ENCODE measurements around the gene ELL. TPM values are rescaled to one million over a fixed set of nuclear protein-coding genes. Genes with fewer than 3 reads are reported as not detected.

Gene ELL
- total RNA-seq, 6 donors from 2014 or later: 19.8 to 66.0 (median 22.4) TPM

- H3K36me3 ChIP-seq: no peaks in the 10 kb centered on the region
- H3K4me1 ChIP-seq: peaks cover 31 to 45% (median 35%) of the 10 kb centered on the region in 4 donors
- 9 to 11% methylated on average over 20 to 22 of the region's 22 CpGs for WGBS, 2 donors
- peak overlapping the region; percentile 69 to 85 (median 83) for H3K4me3 ChIP-seq
- H3K27me3 ChIP-seq: no peaks in the 10 kb centered on the region
- ATAC-seq (ENCODE audit: low FRiP score in 2 of 2): peak; percentile 3 to 8
- H3K9me3 ChIP-seq: no peaks in the 10 kb centered on the region
- peak in 1 of 2 donors; percentile 21 for TF ChIP-seq POLR2AphosphoS5 (IDR thresholded peaks at IDR 0.05)
- TF ChIP-seq CTCF (IDR thresholded peaks at IDR 0.05): peak; percentile 64 to 73 (median 66)
- TF ChIP-seq POLR2A (IDR thresholded peaks at IDR 0.05): no peak
- no peak for TF ChIP-seq EP300 (IDR thresholded peaks at IDR 0.05)
- peak overlapping the region; percentile 97 to 99 (median 98) for H3K27ac ChIP-seq
- DNase-seq: peak in 1 of 2 donors; percentile 76
Measured at GRCh38 chr19:18519962-18520847, 1.7 kb downstream of the ELL start.

DNA sequence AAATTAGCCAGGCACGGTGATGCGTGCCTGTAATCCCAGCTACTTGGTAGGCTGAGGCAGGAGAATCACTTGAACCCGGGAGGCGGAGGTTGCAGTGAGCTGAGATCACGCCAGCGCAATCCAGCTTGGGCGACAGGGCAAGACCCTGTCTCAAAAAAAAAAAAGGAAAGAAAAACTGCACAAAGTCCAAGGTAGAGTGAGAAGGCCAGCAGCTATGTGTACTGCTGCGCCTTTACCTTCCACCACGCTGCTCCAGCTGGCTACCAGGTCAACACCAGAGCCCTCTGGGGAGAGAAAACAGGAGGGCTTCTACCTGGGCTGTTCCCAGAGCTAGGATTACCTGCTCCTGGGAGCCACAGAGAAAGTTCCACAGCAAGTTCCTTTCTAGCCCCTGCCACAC, 3.2 kb downstream of the ELL start:
- H3K4me1 ChIP-seq: peaks cover 45 to 60% (median 51%) of the 10 kb centered on the region in 4 donors
- WGBS, 2 donors: 95% methylated on average over 9 of the region's 9 CpGs

DNA sequence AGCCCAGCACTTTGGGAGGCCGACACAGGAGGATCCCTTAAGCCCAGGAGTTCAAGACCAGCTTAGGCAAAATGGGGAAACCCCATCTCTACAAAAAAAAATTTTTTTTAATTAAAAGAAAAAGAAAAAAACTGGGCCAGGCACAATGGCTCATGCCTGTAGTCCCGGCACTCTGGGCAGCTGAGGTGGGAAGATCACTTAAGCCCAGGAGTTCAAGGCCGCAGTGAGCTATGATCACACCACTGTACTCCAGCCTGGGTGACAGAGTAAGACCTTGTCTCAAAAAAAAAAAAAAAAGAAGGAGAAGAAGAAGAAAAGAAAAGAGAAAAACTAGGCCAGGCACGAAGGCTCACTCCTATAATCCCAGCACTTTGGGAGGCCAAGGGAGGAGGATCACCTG, 4.3 kb downstream of the ELL start:
- H3K27me3 ChIP-seq: no peaks in the 10 kb centered on the region
- no peaks in the 10 kb centered on the region for H3K36me3 ChIP-seq
- no peaks in the 10 kb centered on the region for H3K9me3 ChIP-seq
- DNase-seq (no peak), ATAC-seq (ENCODE audit: low FRiP score in 2 of 2) (no peak)
- peak overlapping the region in 1 of 4 donors; percentile 31 for H3K27ac ChIP-seq
- 90 to 98% methylated on average over 4 of the region's 4 CpGs for WGBS, 2 donors
- peaks cover 50 to 65% (median 53%) of the 10 kb centered on the region in 4 donors for H3K4me1 ChIP-seq
- no peak for TF ChIP-seq POLR2AphosphoS5 (IDR thresholded peaks at IDR 0.05)
- no peak for TF ChIP-seq CTCF (IDR thresholded peaks at IDR 0.05)
- TF ChIP-seq POLR2A (IDR thresholded peaks at IDR 0.05): no peak
- no peak for TF ChIP-seq EP300 (IDR thresholded peaks at IDR 0.05)
- no peak overlapping the region for H3K4me3 ChIP-seq

More for the DNA sequence above, 3.2 kb downstream of the ELL start:
- Histone ChIP-seq H3K27ac (peak overlapping the region; percentile 97 to 99 (median 98)), H3K9me3 (no peaks in the 10 kb centered on the region), H3K4me3 (no peak overlapping the region), H3K36me3 (no peaks in the 10 kb centered on the region), H3K27me3 (no peaks in the 10 kb centered on the region)
- no peak for DNase-seq
- ATAC-seq (ENCODE audit: low FRiP score in 2 of 2): no peak
- TF ChIP-seq POLR2A (IDR thresholded peaks at IDR 0.05): no peak
- TF ChIP-seq CTCF (IDR thresholded peaks at IDR 0.05): no peak
- TF ChIP-seq POLR2AphosphoS5 (IDR thresholded peaks at IDR 0.05): no peak
- no peak for TF ChIP-seq EP300 (IDR thresholded peaks at IDR 0.05)

GRCh38 chr19:18515959-18516358, 5.9 kb downstream of the ELL start:
- DNase-seq: no peak
- Histone ChIP-seq H3K4me1 (peaks cover 49 to 65% (median 54%) of the 10 kb centered on the region in 4 donors), H3K36me3 (no peaks in the 10 kb centered on the region), H3K4me3 (no peak overlapping the region), H3K27ac (peak overlapping the region; percentile 54 to 88 (median 76)), H3K27me3 (no peaks in the 10 kb centered on the region), H3K9me3 (no peaks in the 10 kb centered on the region)
- 90 to 92% methylated on average over 2 to 5 of the region's 5 CpGs for WGBS, 2 donors
- no peak for TF ChIP-seq POLR2AphosphoS5 (IDR thresholded peaks at IDR 0.05)
- TF ChIP-seq CTCF (IDR thresholded peaks at IDR 0.05): no peak
- no peak for TF ChIP-seq POLR2A (IDR thresholded peaks at IDR 0.05)
- TF ChIP-seq EP300 (IDR thresholded peaks at IDR 0.05): no peak
- ATAC-seq (ENCODE audit: low FRiP score in 2 of 2): no peak

Measured in upper lobe of left lung (tissue), 6 donors.